Mesothelial cell of epicardium (in vitro differentiated cells): ENCODE data around the gene PI4K2A. TPM values are rescaled to one million over a fixed set of nuclear protein-coding genes. Genes with fewer than 3 reads are reported as not detected.
"Not testable (repeated sequence)": the region's sequence is repeated elsewhere in the genome, so short reads cannot be mapped to it uniquely, and the experiment has no call there.

Experiments
- DNase-seq, 2 experiments: peaks; one replicate each; pipeline ENCODE4 v3.0.0; 2021; ENCODE audit warnings: low spot score in 2 of 2; ENCODE audit not compliant: unreplicated experiment in 2 of 2
- H3K27ac Mint-ChIP-seq: 2 replicates; pipeline ENCODE4 v1.8.0; 2021; ENCODE audit warnings: mixed read lengths
- H3K27me3 Mint-ChIP-seq: 2 replicates; pipeline ENCODE4 v1.8.0; 2021; ENCODE audit warnings: low read depth, mixed read lengths
- H3K36me3 Mint-ChIP-seq: 2 replicates; pipeline ENCODE4 v1.8.0; 2021; ENCODE audit warnings: mixed read lengths
- H3K4me1 Mint-ChIP-seq: 2 replicates; pipeline ENCODE4 v1.8.0; 2021; ENCODE audit warnings: mixed read lengths
- H3K4me3 Mint-ChIP-seq: 2 replicates; pipeline ENCODE4 v1.8.0; 2021; ENCODE audit warnings: mild to moderate bottlenecking, moderate library complexity, mixed read lengths
- H3K9me3 Mint-ChIP-seq: 2 replicates; pipeline ENCODE4 v1.8.0; 2021; ENCODE audit warnings: mixed read lengths
- total RNA-seq: library from RNA; stranded (reverse); gene quantifications from 3 replicates; pipeline ENCODE4 v1.2.1, GENCODE V29; 2021
- TF ChIP-seq, protein P1 (sequence below): fragments of 200-600 bp; sonication (generic); IDR thresholded peaks from one replicate; pipeline ENCODE4 v1.5.0; 2021; ENCODE audit warnings: antibody characterized with exemption; ENCODE audit not compliant: unreplicated experiment

PI4K2A gene
- total RNA-seq, 1 donor from 2014 or later = 18.7 TPM

DNA sequence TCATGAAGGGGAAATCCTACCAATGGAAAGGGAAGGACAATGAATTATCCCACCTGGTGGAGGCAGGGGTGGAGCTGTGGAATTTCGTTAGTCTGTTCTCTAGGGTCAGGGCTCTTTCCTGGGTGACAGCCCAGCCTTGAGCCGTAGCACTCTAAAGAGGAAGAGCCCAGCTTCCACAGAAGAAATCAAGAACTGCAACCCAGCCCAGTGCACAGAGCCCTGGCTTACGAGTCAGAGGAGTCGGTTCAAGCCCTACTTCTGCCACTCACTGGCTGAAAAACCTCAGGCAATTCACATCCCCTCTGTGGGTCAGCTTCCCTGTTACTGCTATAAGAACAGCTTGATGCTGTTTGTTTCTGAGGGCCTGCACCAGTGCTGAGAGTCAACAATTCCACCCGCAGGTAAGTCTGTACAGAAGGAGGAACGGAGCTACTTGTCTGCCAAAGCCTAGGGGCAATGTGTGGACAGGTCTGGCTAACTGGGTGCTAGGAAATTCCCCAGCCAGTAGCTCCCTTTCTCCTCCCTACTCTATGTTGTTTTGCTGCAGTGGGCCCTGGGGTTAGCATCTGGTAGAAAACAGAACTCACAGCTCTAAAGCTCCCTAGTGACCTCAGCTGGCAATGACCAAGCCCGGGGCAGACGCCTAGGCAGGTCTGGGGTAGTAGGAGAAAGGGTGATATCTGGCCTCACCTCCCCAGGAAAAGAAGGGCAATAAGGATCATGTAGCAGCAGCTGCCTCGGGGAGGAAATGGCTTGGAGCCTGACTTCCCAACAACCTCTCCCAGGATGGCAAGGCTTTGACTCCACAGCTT, 43.3 kb downstream of the PI4K2A start:
- peaks cover 44% of the 10 kb centered on the region for H3K4me1 Mint-ChIP-seq
- no peaks in the 10 kb centered on the region for H3K9me3 Mint-ChIP-seq
- no peaks in the 10 kb centered on the region for H3K36me3 Mint-ChIP-seq
- TF ChIP-seq, protein P1, sequence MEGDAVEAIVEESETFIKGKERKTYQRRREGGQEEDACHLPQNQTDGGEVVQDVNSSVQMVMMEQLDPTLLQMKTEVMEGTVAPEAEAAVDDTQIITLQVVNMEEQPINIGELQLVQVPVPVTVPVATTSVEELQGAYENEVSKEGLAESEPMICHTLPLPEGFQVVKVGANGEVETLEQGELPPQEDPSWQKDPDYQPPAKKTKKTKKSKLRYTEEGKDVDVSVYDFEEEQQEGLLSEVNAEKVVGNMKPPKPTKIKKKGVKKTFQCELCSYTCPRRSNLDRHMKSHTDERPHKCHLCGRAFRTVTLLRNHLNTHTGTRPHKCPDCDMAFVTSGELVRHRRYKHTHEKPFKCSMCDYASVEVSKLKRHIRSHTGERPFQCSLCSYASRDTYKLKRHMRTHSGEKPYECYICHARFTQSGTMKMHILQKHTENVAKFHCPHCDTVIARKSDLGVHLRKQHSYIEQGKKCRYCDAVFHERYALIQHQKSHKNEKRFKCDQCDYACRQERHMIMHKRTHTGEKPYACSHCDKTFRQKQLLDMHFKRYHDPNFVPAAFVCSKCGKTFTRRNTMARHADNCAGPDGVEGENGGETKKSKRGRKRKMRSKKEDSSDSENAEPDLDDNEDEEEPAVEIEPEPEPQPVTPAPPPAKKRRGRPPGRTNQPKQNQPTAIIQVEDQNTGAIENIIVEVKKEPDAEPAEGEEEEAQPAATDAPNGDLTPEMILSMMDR = no peak
- no peaks in the 10 kb centered on the region for H3K27me3 Mint-ChIP-seq
- peak overlapping the region; percentile 26 for H3K4me3 Mint-ChIP-seq
- no peak for DNase-seq
- H3K27ac Mint-ChIP-seq = peak overlapping the region; percentile 85

DNA sequence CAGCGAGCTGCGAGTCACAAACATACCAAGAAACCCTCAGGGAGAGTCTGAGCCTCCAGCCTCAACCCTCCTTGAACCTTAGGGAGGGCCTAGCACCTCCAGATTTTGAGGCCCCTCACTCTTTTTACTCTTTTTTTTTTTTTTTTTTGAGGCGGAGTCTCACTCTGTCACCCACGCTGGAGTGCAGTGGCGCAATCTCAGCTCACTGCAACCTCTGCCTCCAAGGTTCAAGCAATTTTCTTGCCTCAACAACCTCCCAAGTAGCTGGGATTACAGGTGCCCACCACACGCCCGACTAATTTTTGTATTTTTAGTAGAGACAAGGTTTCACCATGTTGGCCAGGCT, 43.9 kb downstream of the PI4K2A start:
- not testable (repeated sequence) for H3K36me3 Mint-ChIP-seq, H3K9me3 Mint-ChIP-seq, DNase-seq, H3K27ac Mint-ChIP-seq, H3K4me3 Mint-ChIP-seq, H3K27me3 Mint-ChIP-seq
- peaks cover 44% of the 10 kb centered on the region for H3K4me1 Mint-ChIP-seq

DNA sequence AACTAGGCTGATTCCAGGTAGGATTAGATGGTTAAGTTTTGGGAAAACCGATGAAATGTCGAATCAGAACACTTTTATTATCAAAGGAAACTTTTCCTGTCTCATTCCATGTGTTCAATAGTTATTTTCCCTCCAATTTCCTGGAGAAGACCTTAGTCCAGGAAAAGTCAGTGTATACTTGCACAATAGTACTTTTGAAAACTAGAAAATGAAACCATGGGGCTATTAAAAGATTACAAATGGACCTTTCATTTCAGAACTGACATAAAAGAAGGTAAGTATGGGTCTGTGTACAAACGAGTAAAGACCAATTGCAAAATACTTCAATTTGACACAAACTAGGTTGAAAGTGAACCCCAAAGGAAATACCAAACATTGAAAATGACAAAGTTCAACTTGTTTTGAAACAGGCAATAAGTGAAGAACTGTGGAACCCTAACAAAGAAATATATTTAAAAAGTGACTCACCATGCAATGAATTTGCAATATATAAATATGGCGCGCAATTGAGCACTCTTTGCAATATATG, 44.5 kb downstream of the PI4K2A start:
- Mint-ChIP-seq H3K27ac (peak overlapping the region; percentile 55), H3K27me3 (no peaks in the 10 kb centered on the region), H3K36me3 (no peaks in the 10 kb centered on the region), H3K9me3 (no peaks in the 10 kb centered on the region), H3K4me3 (peak overlapping the region; percentile 80), H3K4me1 (peaks cover 44% of the 10 kb centered on the region)
- TF ChIP-seq, protein P1 = no peak
- no peak for DNase-seq

GRCh38 chr10:97685395-97685958, 45.0 kb downstream of the PI4K2A start:
- TF ChIP-seq, protein P1 = peak; percentile 47
- peak; percentile 41 to 48 for DNase-seq
- Mint-ChIP-seq H3K9me3 (no peaks in the 10 kb centered on the region), H3K27me3 (no peaks in the 10 kb centered on the region), H3K36me3 (no peaks in the 10 kb centered on the region), H3K27ac (peak overlapping the region; percentile 67), H3K4me1 (peaks cover 44% of the 10 kb centered on the region), H3K4me3 (peak overlapping the region; percentile 80)

DNA sequence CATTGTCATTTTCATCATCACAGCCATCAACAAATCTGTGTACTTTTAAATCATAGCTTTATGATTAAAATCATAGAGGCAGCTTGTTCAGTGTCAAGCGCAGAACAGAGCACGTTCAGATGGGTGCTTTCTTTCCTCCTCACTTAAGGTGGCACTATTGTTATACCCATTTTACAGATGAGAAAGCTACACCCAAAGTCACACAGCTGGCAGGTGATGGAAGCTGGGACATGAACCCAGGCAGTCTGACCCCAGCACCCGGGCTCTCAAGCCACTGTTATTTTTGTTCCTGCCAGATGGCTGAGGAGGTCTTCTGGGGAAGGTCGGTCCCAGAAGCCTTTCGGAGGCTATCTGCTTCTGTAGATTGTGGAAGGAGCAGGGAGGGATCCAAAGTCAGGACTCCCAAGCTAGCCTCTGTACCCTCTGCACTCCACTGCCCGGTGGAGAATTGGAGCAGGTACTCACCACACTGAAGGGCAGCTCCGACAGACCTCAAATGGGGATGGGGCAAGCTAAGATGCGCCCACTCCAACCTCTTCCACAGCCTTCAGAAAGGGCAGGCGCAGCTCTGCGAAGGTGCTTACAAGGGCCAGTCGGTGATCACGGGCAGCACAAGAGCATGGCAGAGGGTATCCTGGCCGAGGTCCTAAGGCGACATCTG, 46.0 kb downstream of the PI4K2A start:
- no peaks in the 10 kb centered on the region for H3K27me3 Mint-ChIP-seq
- no peak for DNase-seq
- no peaks in the 10 kb centered on the region for H3K9me3 Mint-ChIP-seq
- peak overlapping the region; percentile 92 for H3K27ac Mint-ChIP-seq
- TF ChIP-seq, protein P1 = no peak
- no peaks in the 10 kb centered on the region for H3K36me3 Mint-ChIP-seq
- H3K4me3 Mint-ChIP-seq = peak overlapping the region; percentile 80
- H3K4me1 Mint-ChIP-seq = peaks cover 44% of the 10 kb centered on the region
